SHP77 treated with DMSO at 0.1 percent for 48 hours (cell line): ENCODE measurements around the gene SNN.

ENCODE experiments used
- DNase-seq: peaks from one replicate; lab custom pipeline; 2025; lab: John Stamatoyannopoulos, UW

SNN gene

DNA sequence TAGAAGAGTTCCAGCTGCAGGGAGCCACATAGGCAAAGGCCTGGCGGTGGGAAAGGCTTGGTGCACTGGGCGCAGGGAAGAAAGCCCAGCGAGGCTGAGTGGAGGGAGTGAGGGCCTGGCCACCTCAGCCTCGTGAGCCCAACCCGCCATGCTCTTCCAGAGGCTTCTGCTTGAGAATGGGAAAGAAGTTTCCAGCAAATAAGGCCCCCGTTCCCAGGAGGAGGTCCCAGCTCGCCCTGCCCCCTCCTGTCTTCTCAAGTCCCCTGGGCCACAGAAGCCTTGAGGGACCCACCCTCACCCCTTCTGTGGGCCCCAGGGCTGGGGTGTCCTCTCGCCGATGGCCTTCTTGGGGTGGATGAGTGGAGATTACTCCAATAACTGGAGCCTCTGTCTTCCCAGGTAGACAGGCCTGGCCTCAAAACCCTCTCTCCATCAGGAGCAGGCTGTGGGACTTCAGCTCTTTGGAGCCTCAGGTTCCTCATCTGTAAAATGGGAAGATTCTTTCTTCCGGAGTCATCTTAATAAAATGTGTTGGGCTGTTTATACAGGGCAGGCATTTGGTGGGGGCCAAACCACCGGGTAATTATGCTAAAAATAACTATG is 933 bp upstream of the SNN start:
- DNase-seq, result no peak

DNA sequence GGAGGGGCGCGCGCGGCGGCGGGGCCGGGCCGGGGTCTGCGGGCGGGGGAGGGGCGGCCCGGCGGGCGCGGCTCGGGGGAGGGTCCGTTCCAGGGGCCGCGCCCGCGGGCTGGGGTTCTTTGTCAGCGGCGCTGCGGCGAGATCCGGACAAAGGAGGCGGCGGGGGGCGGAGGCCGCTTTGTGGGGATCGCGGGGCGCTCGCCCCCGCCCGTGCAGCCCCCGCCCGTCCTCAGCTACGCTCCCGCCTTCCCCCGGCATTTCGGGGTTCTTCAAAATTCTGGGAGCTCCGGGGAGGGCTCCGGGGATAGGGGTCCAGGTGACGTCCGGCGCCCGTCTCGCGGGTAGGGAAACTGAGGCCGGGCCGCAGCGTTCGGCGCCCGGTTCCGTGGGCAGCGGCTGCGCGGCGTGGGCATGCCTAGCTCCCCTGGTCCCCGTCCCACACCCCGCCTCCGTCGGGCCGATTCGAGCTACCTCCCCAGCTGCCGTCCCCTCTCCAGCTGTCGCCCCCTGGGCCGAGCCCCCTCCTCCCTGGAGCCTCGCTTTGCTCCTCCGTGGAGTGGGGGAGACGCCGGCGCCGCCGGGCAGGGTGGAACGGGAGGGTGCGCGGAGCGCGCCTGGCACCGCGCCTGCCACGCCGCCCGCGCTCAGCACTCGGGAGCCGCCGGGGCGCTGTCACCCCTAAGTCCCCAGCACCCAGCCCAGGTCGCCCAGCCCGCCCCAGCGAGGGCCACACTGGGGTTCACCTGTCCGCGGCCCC is 546 bp downstream of the SNN start:
- no peak for DNase-seq

DNA sequence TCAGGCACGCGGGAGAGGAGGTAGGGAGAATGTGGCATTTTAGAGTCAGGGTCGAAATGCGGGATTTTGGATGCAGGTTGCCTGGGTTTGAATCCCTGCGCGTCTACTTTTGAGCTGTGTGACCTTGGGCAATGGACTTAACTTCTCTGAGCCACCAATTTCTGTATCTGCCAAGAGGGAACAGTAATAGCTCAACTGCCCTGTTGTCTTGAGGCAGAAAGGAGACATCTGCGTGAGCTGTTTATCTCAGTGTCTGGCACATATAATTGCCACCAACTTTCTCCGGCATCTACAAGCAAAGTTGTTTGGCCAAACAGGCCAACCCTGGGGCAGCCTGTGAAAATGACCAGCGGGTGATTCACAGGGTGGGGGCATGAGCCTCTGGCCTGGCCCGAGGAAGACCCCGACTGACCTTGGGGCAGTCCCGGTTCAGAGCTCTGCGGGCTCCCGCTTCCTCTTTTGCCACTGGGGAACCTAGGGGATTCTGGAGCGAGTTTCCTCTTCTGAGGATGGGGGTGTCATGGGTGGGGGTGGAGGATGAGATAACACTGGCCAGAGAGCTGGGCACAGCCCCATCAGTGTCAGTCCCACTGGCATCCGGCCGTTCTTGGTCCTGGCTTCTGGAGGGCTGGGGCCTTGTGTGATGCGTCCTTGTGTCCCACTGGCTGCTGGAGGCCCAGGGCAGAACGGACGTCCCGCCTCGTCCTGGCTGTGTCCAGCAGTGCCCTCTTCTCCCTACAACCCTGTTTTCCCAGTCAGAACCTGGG is 1.3 kb downstream of the SNN start:
- no peak for DNase-seq

DNA sequence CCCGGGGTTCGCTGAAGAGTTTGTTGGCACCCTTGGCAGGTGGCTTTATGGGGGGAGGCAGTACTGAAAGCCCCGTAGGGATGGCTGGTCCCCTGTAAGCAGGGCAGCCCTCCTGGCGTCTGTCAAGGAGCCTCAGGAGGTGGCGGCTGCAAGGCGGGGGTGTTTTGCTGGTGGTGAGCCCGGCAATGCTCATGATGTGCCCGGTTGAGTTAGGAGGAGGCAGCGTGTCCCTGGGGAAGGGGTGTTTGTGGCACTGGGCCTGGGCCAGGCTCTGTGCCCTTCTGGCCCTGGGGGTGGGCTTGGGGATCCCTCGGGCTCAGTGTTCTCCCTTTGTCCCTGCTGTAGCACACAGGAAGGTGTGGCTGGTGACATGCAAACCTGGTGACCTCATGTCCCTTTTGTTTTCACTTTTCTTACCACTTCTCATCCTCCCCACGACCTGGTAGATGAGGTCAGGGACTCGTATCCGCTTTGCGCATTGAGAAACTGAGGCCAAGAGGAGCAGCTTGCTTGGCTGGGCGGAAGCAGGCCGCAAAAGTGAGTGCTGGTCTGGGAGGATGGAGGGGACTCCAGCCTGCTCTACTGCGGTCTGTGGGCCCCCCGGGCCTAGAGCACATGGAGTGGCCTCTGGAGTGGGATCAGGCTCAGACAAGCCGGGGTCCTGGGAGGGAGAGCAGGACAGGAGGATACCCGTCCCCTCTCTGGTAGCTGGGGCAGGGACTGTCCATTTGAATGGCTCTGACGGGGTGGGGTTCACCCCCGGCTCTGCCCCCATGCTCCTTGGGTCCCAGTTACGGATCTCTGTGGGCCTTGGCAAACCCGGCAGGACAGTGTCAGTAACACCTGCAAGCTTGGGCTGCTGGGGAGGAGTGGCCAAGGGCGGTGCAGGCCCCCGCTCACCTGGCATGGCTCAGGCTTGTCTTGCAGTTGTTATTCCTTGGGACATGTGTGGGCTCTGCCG is 2.2 kb downstream of the SNN start:
- DNase-seq, result no peak

DNA sequence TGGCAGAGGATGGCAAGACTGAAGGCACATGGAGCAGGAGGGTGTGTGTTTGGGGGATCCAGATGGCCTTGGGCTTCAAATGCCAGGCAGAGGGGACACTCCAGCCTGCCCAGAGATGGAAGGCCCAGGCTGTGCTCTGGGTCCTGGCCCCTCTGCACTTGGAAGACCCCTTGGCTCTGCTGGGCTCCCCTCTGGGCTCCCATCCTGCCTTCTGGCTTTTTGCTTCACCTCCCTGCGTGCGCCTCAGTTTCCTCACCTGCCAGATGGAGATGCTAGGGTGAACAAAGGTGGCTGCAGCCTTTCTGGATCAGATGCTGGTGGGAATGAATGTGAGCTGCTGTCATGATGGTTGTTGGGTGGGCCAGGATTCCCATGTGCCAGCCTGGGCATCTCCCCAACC is 3.0 kb downstream of the SNN start:
- no peak for DNase-seq

DNA sequence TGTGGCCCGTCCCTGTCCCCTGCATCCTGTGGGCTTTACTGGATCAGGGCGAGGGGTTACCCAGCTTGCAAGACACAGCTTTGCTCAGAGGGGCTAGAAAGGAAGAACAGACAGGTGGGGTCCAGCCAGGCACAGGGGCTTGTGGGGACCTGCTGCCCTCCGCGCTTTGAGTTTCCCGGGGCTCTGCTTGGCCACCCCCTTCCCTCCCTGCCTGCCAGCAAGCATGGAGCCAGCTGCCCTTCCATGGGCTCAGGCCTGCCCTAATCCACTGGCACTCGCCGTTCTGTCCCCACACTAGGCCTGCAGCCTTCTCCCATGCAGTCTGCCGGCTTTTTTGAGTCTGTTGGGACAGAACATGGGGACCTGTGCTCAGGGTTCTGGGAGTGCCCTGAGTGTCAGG is 3.4 kb downstream of the SNN start:
- no peak for DNase-seq

DNA sequence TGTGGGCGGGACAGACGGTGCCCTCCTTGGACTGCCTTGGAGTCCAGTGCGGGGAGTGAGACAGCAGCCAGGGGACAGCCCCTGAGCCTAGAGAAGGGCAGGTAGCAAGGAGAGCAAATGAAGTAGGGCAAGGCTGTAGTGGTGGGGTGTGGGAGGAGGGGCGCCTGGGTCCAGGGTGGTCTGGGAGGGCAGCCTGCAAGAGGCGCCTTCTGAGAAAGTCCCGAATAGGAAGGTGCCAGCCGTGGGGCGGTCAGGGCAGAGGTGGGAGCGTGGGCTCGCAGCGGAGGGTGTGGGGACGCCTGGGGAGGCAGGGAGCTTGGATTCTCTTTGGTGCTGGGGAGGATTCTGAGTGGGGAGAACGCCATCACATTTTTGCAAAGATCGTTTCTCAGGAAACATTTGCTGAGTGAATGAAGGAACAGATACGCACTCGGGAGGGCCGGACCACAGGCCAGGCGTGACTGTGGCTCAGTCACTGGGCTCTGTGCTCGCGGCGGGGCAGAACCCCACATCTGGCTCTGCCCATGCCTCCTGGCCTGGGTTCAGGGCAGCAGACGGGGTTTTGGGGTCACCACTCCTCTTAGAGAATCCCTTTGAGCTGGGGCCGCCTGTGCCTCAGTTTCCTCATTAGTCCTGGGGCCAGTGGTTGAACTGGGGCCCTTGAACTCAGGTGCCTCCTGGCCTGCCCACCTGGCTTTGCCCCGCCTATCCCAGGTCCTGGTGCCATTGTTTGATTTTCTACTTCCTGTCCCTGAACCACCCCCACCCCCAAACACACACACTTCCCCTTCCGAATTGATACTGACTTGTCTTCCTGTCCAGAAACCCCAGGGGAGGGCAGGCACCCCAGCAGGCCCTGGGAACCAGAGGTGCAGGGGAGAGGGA is 4.2 kb downstream of the SNN start:
- DNase-seq, result no peak

DNA sequence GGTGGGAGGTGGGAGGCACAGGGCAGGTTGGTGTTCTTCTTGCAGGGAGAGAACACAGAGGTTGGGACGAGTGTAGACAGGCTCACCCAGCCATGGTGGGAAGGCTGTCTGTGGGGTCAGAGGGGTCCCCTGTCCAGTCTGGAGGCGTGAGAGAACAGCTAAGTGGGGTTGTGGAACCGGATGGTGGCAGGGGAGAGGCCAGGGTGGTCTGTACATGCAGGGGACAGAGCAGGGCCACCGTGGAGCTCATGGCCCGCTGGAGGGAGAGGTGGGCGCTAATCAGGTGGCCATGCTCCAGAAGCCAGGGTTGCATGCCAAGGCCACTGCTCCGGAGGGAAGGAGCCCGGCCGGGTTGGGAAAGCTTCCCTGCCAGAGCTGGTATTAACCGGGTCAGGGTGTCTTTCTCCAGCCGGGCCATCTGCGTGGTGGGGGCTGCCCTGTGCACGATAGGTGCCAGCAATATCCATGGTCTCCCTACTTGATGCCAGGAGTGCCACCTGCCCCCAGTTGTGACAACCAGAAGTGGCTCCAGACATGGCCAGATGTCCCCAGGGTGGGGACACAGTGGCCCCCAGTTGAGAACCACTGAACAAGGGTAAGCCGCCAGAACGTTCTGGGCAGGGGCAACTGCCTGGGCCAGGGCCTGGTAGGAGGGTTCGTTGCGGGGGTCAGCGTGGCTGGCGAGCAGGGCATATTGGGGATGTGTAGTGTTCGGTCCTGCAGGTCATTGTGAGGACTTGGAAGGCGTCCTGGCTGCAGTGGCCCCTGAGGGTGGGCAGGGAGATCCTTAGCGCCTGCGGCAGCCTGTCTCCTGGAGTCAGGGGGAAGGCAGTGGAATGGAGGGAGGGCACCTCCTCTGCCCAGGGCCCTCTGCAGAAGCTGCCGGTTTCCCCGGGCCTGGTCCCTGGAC is 5.1 kb downstream of the SNN start:
- no peak for DNase-seq

DNA sequence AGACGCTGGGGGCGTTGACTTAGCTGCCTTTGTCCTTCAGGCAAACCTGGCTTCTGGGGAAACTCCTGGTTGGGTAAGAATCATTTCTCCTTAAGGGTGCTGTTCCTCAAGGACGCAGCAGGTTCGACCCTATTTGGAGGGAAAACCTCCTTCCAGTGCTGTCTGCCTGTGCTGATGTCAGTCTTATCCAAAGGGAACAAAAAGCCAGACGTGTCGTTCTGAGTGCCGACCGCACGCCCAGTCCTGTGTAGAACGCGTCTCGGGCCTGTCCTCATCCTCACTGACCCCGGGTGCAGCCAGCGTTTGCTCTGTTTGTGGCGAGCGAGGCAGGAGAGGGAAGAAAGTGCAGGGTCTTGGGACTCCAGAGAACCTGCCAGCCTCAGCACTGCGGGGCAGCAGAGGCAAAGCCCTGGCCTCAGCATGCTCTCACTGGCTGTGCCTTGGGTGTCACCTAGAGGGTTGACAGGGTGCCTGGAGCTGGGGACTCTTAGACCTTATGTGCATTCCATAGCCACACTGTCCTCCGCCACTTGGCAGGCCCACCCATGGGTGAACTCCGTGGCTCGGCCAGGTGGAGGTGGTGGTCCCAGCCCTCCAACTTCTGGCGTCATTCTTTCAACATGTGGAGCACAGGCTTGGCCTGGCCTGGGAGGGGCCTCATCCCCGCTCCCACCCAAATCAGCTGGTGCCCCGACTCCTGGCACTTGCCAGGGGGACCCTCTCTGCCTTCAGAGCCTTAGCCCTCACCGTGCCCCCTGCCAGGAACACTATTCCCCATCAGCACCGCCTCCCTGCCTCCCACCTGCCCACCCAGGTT is 6.0 kb downstream of the SNN start:
- no peak for DNase-seq

DNA sequence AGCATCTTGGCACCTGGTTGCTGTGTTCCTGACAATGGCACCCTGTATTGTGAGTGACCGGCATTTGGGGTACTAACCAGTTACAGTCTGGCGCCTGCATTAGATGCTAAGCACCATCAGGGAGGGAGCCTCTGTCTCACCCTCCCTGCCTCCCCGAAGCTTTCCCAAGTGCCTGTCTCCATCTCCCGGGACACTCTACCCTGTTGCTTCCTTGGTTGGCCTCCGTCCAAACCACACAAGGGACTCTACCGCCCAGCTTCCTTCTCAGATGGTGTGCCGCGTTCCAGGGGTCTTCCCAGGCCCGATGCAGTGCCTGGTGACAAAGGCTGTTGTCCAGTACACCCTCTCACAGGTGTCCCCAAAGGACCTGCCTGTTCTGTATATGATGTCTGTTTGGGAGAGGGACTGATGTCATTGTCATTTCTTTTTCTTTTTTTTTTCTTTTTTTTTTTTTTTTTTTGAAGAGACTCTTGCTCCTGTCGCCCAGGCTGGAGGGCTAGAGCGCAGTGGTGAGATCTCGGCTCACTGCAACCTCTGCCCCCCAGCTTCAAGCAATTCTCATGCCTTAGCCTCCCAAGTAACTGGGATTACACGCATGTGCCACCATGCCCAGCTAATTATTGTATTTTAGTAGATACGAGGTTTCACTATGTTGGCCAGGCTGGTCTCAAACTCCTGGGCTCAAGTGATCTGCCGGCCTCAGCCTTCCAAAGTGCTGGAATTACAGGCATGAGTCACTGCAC is 6.7 kb downstream of the SNN start:
- no peak for DNase-seq

DNA sequence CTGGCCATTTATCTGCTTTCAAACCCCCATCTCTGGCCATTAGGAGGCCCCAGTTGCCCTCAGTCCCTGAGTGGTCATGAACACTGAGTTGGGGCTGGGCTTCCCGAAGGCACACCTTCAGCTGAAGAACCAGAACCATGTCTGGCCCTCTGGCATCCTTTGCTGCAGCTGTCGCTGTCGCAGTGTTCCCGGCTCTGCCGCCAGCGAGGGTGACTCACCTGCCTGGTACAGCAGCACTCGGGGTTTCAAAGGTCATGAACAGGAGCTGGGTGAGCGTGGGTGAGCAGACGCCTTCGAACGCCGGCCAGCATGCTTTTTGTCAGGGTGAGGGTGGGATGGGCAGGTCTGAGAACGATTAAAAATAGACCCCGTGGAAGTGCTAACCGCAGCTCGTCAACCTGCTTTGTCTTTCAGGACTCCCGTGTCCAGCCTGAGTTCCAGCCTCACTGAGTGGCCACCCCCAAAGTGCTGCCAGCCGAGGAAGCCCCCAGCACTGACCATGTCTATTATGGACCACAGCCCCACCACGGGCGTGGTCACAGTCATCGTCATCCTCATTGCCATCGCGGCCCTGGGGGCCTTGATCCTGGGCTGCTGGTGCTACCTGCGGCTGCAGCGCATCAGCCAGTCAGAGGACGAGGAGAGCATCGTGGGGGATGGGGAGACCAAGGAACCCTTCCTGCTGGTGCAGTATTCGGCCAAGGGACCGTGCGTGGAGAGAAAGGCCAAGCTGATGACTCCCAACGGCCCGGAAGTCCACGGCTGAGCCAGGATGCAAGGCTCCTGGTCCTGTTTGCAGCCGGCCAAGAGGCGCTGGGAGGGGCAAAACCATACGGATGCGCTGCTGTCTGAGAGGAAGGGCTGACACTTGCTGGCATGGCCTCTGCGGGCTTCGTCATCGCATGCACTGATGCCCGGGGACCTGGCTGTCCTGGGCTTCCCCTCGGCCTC is 7.6 kb downstream of the SNN start:
- peak; percentile 48 for DNase-seq

DNA sequence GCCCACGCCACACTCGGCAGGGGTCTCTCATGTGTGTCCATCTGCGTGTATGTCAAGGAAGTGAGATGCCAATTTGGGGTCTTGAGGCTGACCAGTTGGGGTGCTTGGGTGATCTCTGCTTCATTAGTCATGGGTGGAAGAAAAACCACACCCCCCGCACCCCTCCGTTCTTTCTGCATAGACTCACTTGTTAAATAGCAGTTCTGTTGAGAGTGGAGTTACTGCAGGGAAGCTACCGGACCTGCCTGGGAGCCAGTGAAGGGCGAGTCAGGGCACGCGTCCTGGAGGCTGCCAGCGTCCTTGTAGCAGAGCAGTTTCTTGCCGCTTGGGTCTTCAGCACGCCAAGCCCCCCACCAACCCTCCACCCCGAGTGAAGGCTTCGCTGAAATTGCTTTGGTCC is 8.5 kb downstream of the SNN start:
- DNase-seq, result no peak

DNA sequence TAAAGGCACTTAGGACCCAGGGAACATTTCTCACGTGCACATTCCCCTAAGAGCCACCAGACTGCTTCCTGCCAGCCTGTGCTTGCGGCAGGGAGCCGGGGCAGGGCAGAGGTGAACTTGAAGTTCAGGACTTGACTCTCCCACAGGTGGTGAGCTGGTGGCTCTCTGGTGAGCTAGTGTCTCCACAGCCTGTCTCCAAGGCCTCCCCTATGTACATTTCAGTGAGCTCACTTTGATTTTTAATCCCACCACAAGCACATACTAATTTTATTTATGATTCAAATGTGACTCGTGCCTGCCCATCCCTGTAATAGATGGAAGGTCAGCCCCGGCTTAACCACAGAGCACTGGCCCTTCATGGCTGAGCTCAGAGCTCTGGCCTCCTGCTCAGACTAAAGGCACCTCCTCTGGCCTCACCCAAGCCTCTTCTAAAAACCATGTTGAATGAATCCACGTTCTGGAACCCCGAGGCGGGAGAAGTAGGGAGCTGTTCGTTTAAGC is 9.2 kb downstream of the SNN start:
- DNase-seq, result no peak

DNA sequence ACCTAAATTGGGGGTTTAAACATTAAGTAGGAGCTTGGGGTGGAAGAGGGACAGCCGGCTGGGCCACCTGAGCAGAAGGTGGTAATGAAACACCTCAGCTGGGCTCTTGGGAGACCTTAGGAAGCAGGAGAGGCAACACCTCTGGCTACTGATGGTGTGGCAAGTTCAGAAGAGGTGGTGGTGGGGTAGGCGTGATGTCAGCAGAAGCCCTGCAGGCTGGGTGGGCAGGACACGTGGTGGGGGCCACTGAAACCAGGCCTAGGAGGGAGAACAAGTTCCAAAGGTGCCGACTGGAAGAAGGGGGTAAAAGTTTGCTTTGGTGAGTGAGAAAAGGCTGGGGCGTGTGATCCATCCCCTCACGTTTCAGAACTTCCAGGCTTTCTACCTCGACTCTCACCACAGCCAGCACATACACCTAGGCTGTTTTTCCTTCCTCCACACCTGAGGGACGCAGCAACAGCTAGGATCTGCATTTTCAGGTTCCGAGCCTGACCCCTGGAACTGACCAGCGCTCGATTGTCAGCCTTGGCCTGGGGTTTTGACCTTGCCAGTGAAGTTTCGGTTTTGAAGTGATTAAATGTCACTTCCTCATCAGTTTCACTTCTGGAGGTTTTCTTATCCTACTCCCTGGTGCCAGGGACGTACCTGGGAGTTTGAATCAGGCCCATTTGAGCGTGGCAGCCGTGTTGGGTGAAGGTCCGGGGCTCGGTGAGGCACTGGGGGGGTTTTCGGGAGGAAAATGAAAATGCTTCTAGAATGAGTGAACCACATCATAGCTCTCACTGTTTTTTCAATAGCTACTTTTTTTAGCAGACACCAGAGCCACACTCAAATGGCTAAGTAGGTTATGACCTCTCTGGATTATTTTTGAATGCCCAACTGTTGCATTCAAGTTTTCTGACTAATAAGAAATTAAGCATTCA is 10.0 kb downstream of the SNN start:
- no peak for DNase-seq

DNA sequence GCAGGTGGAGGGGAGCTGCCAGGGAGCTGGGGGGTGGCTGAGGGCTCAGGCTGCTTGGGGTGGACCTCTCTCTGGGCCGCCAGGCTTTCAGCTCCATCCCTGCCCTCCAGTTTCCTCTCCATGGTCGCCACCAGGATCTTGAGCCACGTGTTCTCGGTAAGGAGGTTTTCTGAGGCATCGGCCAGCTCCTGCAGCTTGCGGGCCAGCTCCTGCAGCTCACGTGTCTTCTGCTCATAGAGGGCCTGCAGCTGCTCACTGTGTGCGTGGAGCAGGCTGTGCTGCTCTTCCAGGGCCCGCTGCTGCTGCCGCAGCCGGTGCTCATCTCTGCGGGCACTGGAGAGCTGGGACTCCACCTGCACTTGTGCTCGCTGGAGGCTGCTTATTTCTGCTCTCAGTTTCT is 11.0 kb downstream of the SNN start:
- DNase-seq, result no peak
